Endodermal cell (in vitro differentiated cells): ENCODE data around the gene ZFR2. TPM values are rescaled to one million over a fixed set of nuclear protein-coding genes. Genes with fewer than 3 reads are reported as not detected.
"Not testable (repeated sequence)": the region's sequence is repeated elsewhere in the genome, so short reads cannot be mapped to it uniquely, and the experiment has no call there.

ENCODE experiments used
- DNase-seq: peaks from one replicate; pipeline ENCODE4 v3.0.0-alpha.2; 2017
- H3K27ac ChIP-seq: 2 replicates; pipeline ENCODE4 v1.5.1; 2013; ENCODE audit warnings: mild to moderate bottlenecking, low read depth, low read length, moderate library complexity
- H3K27me3 ChIP-seq: 2 replicates; pipeline ENCODE4 v1.6.1; 2013; ENCODE audit warnings: mild to moderate bottlenecking, low read length, moderate library complexity; ENCODE audit not compliant: insufficient read depth, control insufficient read depth, poor library complexity, severe bottlenecking
- H3K36me3 ChIP-seq: 2 replicates; pipeline ENCODE4 v1.7.0; 2013; ENCODE audit warnings: mild to moderate bottlenecking, low read length, moderate library complexity; ENCODE audit not compliant: control insufficient read depth, insufficient read depth
- H3K4me1 ChIP-seq: one replicate; pipeline ENCODE4 v1.7.0; 2013; ENCODE audit warnings: low read length; ENCODE audit not compliant: control insufficient read depth, insufficient read depth
- H3K4me3 ChIP-seq: 2 replicates; pipeline ENCODE4 v1.5.1; 2013; ENCODE audit warnings: mild to moderate bottlenecking, low read length, moderate library complexity
- H3K9ac ChIP-seq: 2 replicates; pipeline ENCODE4 v1.6.1; 2013; ENCODE audit warnings: mild to moderate bottlenecking, low read length, moderate library complexity; ENCODE audit not compliant: poor library complexity, severe bottlenecking; ENCODE audit errors: extremely low read depth
- H3K9me3 ChIP-seq: 2 replicates; pipeline ENCODE4 v1.6.1; 2013; ENCODE audit warnings: mild to moderate bottlenecking, low read length, moderate library complexity; ENCODE audit not compliant: control insufficient read depth
- H3K27ac Mint-ChIP-seq: 2 replicates; pipeline ENCODE4 v1.8.0; 2020; ENCODE audit warnings: mixed read lengths
- H3K27me3 Mint-ChIP-seq: 2 replicates; pipeline ENCODE4 v1.8.0; 2021; ENCODE audit warnings: mild to moderate bottlenecking, mixed read lengths; ENCODE audit not compliant: insufficient read depth
- H3K36me3 Mint-ChIP-seq: 2 replicates; pipeline ENCODE4 v1.8.0; 2020; ENCODE audit warnings: low read depth, mixed read lengths
- H3K4me1 Mint-ChIP-seq: 2 replicates; pipeline ENCODE4 v1.8.0; 2020; ENCODE audit warnings: mixed read lengths
- H3K4me3 Mint-ChIP-seq: 2 replicates; pipeline ENCODE4 v1.8.0; 2020; ENCODE audit warnings: mild to moderate bottlenecking, moderate library complexity, mixed read lengths
- H3K9me3 Mint-ChIP-seq: 2 replicates; pipeline ENCODE4 v1.8.0; 2020; ENCODE audit warnings: mild to moderate bottlenecking, mixed read lengths
- WGBS, 2 experiments: methylation state at CpG; one replicate each; pipeline versions ENCODE4 v1.1.5 to v1.1.7; 2013; ENCODE audit warnings: missing lambda C conversion rate in 2 of 2, mixed read lengths in 1 of 2; ENCODE audit not compliant: insufficient coverage in 1 of 2, insufficient read length in 1 of 2; 5-methylcytosine and 5-hydroxymethylcytosine counted together
- total RNA-seq, 2 donors: library from RNA; stranded (reverse); fragmentation: NEBNext Ultra II Directional in 1 of 2; extraction: Animal tissue kit (Norgen Biotek cat#: 25700) in 1 of 2; gene quantifications; 2 replicates in 1 of 2; 3 replicates in 1 of 2; pipeline ENCODE4 v1.2.1, GENCODE V29; 2021
- TF ChIP-seq, protein P1 (sequence below): fragments of 200-600 bp; sonication (generic); conservative IDR thresholded peaks from 2 replicates; pipeline ENCODE4 v1.5.0; 2021; ENCODE audit warnings: antibody characterized with exemption, mild to moderate bottlenecking

Gene ZFR2
- total RNA-seq, 2 donors from 2014 or later = 16.4 to 24.6 TPM

DNA sequence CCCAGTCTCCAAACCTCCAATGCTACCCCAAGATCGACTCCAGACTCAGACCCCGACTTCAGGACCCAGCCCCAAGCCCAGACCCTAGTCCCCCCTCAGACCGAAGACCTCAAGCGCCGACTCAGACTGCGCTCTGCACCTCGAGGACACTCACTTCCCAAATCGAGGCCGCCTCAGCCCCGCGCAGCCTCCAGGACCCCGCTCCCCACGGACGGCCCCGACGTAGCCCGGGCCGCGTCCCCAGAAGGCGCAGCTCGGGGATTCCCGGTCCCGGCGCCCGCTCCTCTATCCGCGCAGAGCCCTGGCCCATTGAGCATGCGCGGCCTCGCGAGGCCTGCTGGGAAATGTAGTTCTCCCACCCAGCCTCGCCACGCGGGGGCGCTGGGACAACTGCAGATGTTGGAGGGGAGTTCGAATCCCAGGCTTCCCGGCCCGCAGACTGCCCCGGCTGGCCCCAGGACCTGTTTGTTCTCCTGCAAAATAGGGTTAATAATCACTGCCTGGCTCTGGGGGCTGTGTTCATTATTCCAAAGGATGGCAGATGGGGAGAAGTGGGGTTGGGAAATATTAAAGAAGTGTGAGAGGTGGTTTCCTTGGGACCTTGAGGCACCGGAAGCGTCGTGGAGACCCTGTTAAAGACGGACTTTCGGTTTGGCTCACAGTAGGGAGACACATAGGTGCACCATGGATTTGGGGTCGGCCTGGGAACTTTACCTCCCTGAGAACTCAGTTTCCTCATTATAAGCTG is 107.3 kb downstream of the ZFR2 start, which contains the start of gene APBA3:
APBA3 (minus strand) TSS at position 311 of the 748 bp plus-strand sequence. CDS start 1,428 bp downstream, outside the sequence.
- Histone ChIP-seq H3K4me3 (peak within 1 kb of the TSS; percentile 94), H3K9me3 (no peaks in the 10 kb centered on the region), H3K4me1 (no peaks in the 10 kb centered on the region), H3K27me3 (no peaks in the 10 kb centered on the region), H3K27ac (peak within 1 kb of the TSS; percentile 96), H3K36me3 (peaks cover 5% of the 10 kb centered on the region), H3K9ac (peak within 1 kb of the TSS; percentile 90)
- Mint-ChIP-seq H3K27ac (peak within 1 kb of the TSS; percentile 99), H3K36me3 (peaks cover 17% of the 10 kb centered on the region), H3K4me1 (no peaks in the 10 kb centered on the region), H3K4me3 (peak within 1 kb of the TSS; percentile 93), H3K27me3 (no peaks in the 10 kb centered on the region), H3K9me3 (no peaks in the 10 kb centered on the region)
- TF ChIP-seq, protein P1, sequence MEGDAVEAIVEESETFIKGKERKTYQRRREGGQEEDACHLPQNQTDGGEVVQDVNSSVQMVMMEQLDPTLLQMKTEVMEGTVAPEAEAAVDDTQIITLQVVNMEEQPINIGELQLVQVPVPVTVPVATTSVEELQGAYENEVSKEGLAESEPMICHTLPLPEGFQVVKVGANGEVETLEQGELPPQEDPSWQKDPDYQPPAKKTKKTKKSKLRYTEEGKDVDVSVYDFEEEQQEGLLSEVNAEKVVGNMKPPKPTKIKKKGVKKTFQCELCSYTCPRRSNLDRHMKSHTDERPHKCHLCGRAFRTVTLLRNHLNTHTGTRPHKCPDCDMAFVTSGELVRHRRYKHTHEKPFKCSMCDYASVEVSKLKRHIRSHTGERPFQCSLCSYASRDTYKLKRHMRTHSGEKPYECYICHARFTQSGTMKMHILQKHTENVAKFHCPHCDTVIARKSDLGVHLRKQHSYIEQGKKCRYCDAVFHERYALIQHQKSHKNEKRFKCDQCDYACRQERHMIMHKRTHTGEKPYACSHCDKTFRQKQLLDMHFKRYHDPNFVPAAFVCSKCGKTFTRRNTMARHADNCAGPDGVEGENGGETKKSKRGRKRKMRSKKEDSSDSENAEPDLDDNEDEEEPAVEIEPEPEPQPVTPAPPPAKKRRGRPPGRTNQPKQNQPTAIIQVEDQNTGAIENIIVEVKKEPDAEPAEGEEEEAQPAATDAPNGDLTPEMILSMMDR = peak; percentile 76
- 8 to 23% methylated on average over 8 to 45 of the region's 45 CpGs for WGBS, 2 experiments
- peak; percentile 98 for DNase-seq

- Histone ChIP-seq H3K9ac (peak overlapping the region; percentile 84), H3K36me3 (peaks cover 5% of the 10 kb centered on the region), H3K27me3 (no peaks in the 10 kb centered on the region), H3K4me3 (peak overlapping the region; percentile 94), H3K27ac (no peak overlapping the region), H3K9me3 (no peaks in the 10 kb centered on the region), H3K4me1 (no peaks in the 10 kb centered on the region)
- H3K4me1 Mint-ChIP-seq = no peaks in the 10 kb centered on the region
- H3K36me3 Mint-ChIP-seq = peaks cover 15% of the 10 kb centered on the region
- H3K4me3 Mint-ChIP-seq = peak overlapping the region; percentile 93
- TF ChIP-seq, protein P1 = no peak
- no peaks in the 10 kb centered on the region for H3K9me3 Mint-ChIP-seq
- no peak for DNase-seq
- H3K27me3 Mint-ChIP-seq = no peaks in the 10 kb centered on the region
- peak overlapping the region; percentile 91 for H3K27ac Mint-ChIP-seq
- WGBS, 2 experiments = 50 to 55% methylated on average over 4 to 7 of the region's 7 CpGs
Observed at GRCh38 chr19:3760871-3761361, 107.9 kb downstream of the ZFR2 start.

DNA sequence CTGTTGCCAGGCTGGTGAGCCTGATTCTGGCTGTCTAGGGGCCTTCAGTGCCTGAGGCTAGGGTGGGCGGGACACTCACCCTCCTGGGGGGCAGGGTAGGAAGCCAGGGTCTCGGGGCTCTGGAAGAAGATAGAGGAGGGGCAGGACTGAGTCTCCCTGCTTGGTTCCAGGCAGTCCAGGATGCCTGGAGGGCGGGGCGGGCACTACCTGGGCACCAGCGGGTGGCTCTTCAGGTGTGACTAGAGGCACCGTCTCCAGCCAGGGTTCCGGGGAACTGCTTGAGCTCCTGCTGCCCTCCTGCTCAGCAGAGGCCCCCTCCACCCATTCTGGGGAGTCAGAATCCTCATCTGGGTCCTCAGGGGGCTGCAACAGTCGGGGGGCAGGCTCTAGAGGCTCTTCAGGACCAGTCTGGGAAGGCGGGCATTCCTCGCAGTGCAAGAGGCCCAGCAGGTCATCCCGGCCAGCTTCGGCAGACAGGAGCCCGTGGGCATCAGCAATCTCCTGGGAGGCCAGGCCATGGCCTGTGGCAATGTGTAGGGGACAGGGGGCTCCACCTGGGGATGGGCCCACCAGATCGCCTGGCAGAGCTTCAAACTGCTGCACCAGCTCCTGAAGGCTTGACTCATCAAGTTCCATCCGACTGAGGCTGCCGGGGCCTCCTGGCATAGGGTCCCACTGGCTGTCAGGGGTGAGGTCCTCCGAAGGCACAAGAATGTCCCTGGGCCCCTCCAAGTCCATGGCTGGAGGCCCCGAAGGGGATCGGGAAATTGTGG is 109.2 kb downstream of the ZFR2 start:
- no peak overlapping the region for H3K9ac ChIP-seq
- WGBS, 2 experiments = 94 to 96% methylated on average over 5 to 19 of the region's 19 CpGs

DNA sequence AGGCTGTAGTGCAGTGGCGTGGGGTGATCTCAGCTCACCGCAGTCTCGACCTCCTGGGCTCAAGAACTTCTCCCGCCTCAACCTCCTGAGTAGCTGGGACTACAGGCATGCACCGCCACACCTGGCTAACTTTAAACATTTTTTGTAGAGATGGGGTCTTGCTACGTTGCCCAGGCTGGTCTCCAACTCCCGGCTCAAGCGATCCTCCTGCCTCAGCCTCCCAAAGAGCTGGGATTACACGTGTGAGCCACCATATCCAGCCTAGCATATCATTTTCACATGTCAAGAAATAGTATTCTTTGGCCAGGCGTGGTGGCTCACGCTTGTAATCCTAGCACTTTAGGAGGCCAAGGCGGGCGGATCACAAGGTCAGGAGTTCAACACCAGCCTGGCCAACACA is 110.5 kb downstream of the ZFR2 start:
- H3K4me1 Mint-ChIP-seq, H3K36me3 ChIP-seq, H3K27ac Mint-ChIP-seq, H3K9ac ChIP-seq, DNase-seq, H3K4me3 Mint-ChIP-seq, H3K9me3 Mint-ChIP-seq, H3K27me3 ChIP-seq, H3K4me3 ChIP-seq, H3K27ac ChIP-seq, H3K27me3 Mint-ChIP-seq, H3K9me3 ChIP-seq, H3K4me1 ChIP-seq: not testable (repeated sequence)
- peaks cover 23% of the 10 kb centered on the region for H3K36me3 Mint-ChIP-seq
- WGBS, 2 experiments = 91 to 97% methylated on average over 11 to 13 of the region's 13 CpGs

More for the DNA sequence above, 109.2 kb downstream of the ZFR2 start:
- DNase-seq = no peak
- Histone ChIP-seq H3K27ac (no peak overlapping the region), H3K4me1 (no peaks in the 10 kb centered on the region), H3K9me3 (no peaks in the 10 kb centered on the region), H3K4me3 (no peak overlapping the region), H3K36me3 (peaks cover 5% of the 10 kb centered on the region), H3K27me3 (no peaks in the 10 kb centered on the region)
- no peaks in the 10 kb centered on the region for H3K27me3 Mint-ChIP-seq
- H3K36me3 Mint-ChIP-seq = peaks cover 21% of the 10 kb centered on the region
- H3K27ac Mint-ChIP-seq = no peak overlapping the region
- H3K4me3 Mint-ChIP-seq = peak overlapping the region; percentile 93
- no peaks in the 10 kb centered on the region for H3K9me3 Mint-ChIP-seq
- no peaks in the 10 kb centered on the region for H3K4me1 Mint-ChIP-seq
- TF ChIP-seq, protein P1 = no peak
